ENCODE results near the gene TRPM3. TPM values are rescaled to one million over a fixed set of nuclear protein-coding genes. Genes with fewer than 3 reads are reported as not detected.

TRPM3 gene
- total RNA-seq, 1 experiment from 2014 or later, result not detected

- Histone ChIP-seq H3K27ac (ENCODE audit: low read length) (no peak overlapping the region), H3K9me3 (ENCODE audit: low read length) (no peaks in the 10 kb centered on the region), H3K4me3 (ENCODE audit: low read length) (no peak overlapping the region), H3F3A (ENCODE audit: low read length, unreplicated experiment) (no peaks in the 10 kb centered on the region), H3K36me3 (ENCODE audit: low read depth, low read length) (no peaks in the 10 kb centered on the region), H3K79me2 (ENCODE audit: low read length) (no peaks in the 10 kb centered on the region), H3K4me1 (ENCODE audit: insufficient read depth, low read length) (no peaks in the 10 kb centered on the region), H2AFZ (ENCODE audit: low read length) (no peak overlapping the region), H4K20me1 (ENCODE audit: low read length) (no peaks in the 10 kb centered on the region), H3K9me2 (replicated peaks; ENCODE audit: low read length) (no peaks in the 10 kb centered on the region), H3K27me3 (ENCODE audit: low read length) (no peaks in the 10 kb centered on the region), H3K4me2 (ENCODE audit: low read length) (no peak overlapping the region), H3K9ac (ENCODE audit: low read length) (no peak overlapping the region)
- BruUV-seq (replicated peaks), result no TSS peak
- no peak for ATAC-seq
- no peak for DNase-seq
- POLR2A ChIA-PET (ENCODE audit: unreplicated experiment), result no interaction called here
- CTCF ChIA-PET, result no interaction called here
- TF ChIP-seq CTCF (conservative IDR thresholded peaks at IDR 0.05; ENCODE audit: low read depth, low read length) (no peak), EZH2 (IDR thresholded peaks at IDR 0.05; ENCODE audit: low read length, unreplicated experiment) (no peak), EZH2phosphoT487 (IDR thresholded peaks at IDR 0.05; ENCODE audit: borderline replicate concordance, low read length) (no peak)
- intact Hi-C loops (cut with micrococcal nuclease), result no loop called here
These were observed 348.8 kb downstream of the TRPM3 start for GRCh38 chr9:70772601-70773000.

GRCh38 chr9:70765946-70766345 lies 355.5 kb downstream of the TRPM3 start:
- TF ChIP-seq EZH2phosphoT487 (IDR thresholded peaks at IDR 0.05; ENCODE audit: borderline replicate concordance, low read length), result no peak
- TF ChIP-seq EZH2 (IDR thresholded peaks at IDR 0.05; ENCODE audit: low read length, unreplicated experiment), result no peak
- no peak for TF ChIP-seq CTCF (conservative IDR thresholded peaks at IDR 0.05; ENCODE audit: low read depth, low read length)
- BruUV-seq (replicated peaks), result no TSS peak
- Histone ChIP-seq H3K9me3 (ENCODE audit: low read length) (no peaks in the 10 kb centered on the region), H3K9me2 (replicated peaks; ENCODE audit: low read length) (no peaks in the 10 kb centered on the region), H3K4me2 (ENCODE audit: low read length) (no peak overlapping the region), H3K79me2 (ENCODE audit: low read length) (no peaks in the 10 kb centered on the region), H2AFZ (ENCODE audit: low read length) (no peak overlapping the region), H3K27me3 (ENCODE audit: low read length) (no peaks in the 10 kb centered on the region), H3K9ac (ENCODE audit: low read length) (no peak overlapping the region), H3K4me3 (ENCODE audit: low read length) (no peak overlapping the region), H3K27ac (ENCODE audit: low read length) (no peak overlapping the region), H4K20me1 (ENCODE audit: low read length) (no peaks in the 10 kb centered on the region), H3K36me3 (ENCODE audit: low read depth, low read length) (no peaks in the 10 kb centered on the region), H3K4me1 (ENCODE audit: insufficient read depth, low read length) (no peaks in the 10 kb centered on the region), H3F3A (ENCODE audit: low read length, unreplicated experiment) (no peaks in the 10 kb centered on the region)
- POLR2A ChIA-PET (ENCODE audit: unreplicated experiment), result no interaction called here
- DNase-seq, result no peak
- intact Hi-C loops (cut with micrococcal nuclease), result no loop called here
- no peak for ATAC-seq
- CTCF ChIA-PET, result no interaction called here

GRCh38 chr9:70761139-70761670 lies 360.2 kb downstream of the TRPM3 start:
- Histone ChIP-seq H4K20me1 (ENCODE audit: low read length) (no peaks in the 10 kb centered on the region), H3K9me3 (ENCODE audit: low read length) (no peaks in the 10 kb centered on the region), H3K27me3 (ENCODE audit: low read length) (no peaks in the 10 kb centered on the region), H3K4me3 (ENCODE audit: low read length) (no peak overlapping the region), H3K4me1 (ENCODE audit: insufficient read depth, low read length) (no peaks in the 10 kb centered on the region), H3F3A (ENCODE audit: low read length, unreplicated experiment) (no peaks in the 10 kb centered on the region), H3K4me2 (ENCODE audit: low read length) (no peak overlapping the region), H2AFZ (ENCODE audit: low read length) (no peak overlapping the region), H3K27ac (ENCODE audit: low read length) (no peak overlapping the region), H3K79me2 (ENCODE audit: low read length) (no peaks in the 10 kb centered on the region), H3K9me2 (replicated peaks; ENCODE audit: low read length) (no peaks in the 10 kb centered on the region), H3K9ac (ENCODE audit: low read length) (no peak overlapping the region), H3K36me3 (ENCODE audit: low read depth, low read length) (no peaks in the 10 kb centered on the region)
- POLR2A ChIA-PET (ENCODE audit: unreplicated experiment), result no interaction called here
- intact Hi-C loops (cut with micrococcal nuclease), result no loop called here
- no TSS peak for BruUV-seq (replicated peaks)
- CTCF ChIA-PET, result no interaction called here
- DNase-seq, result no peak
- TF ChIP-seq EZH2phosphoT487 (IDR thresholded peaks at IDR 0.05; ENCODE audit: borderline replicate concordance, low read length) (no peak), EZH2 (IDR thresholded peaks at IDR 0.05; ENCODE audit: low read length, unreplicated experiment) (no peak), CTCF (conservative IDR thresholded peaks at IDR 0.05; ENCODE audit: low read depth, low read length) (no peak)
- no peak for ATAC-seq

Measured in PC-3 (cell line).